Measurements from ENCODE around the gene TDRD10. TPM values are rescaled to one million over a fixed set of nuclear protein-coding genes. Genes with fewer than 3 reads are reported as not detected.

Gene TDRD10
- total RNA-seq, 1 donor from 2014 or later, result not detected

DNA sequence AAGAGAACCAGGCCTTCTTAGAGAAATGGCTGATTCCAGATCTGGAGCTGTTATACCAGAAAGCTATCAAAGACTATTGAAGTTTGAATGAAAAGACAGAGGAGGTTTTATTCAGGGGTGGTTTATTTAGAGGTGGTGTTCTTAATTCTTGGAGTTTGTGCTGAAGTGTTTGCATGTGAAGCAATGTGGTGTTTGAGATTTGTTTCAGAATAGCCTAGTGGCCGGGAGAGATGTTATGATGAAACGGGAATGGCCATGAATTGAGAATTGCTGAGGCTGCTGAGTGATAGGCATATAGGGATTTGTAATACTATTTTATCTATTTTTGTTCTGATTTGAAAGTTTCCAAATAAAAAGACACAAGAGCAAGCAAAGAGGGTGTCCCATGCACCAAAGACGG lies 10.7 kb downstream of the TDRD10 start:
- no peak for TF ChIP-seq CTCF (conservative IDR thresholded peaks at IDR 0.05; ENCODE audit: low read depth, low read length)
- no peak overlapping the region for H3K4me3 ChIP-seq (ENCODE audit: low read depth, low read length)
- no peak for DNase-seq (ENCODE audit: low read depth)

DNA sequence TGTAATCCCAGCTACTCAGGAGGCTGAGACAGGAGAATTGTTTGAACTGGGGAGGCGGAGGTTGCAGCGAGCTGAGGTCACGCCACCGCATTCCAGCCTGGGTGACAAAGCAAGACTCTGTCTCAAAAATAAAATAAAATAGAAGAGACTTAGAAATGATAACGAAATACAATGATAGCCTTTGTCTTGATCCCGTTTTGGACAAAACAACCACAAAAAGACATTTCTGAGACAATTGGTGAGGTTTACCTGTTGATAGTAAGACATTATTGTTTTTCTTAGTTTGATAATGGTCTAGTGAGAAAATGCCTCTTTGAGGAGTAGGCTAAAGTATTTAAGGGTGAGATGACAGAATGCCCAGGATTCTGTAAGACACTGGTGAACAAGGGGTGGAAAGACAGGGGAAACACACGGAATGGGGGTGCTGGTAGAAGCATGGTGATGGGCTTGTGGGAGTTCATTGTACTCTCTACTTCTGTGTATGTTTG lies 12.1 kb downstream of the TDRD10 start:
- TF ChIP-seq CTCF (conservative IDR thresholded peaks at IDR 0.05; ENCODE audit: low read depth, low read length), result no peak
- no peak overlapping the region for H3K4me3 ChIP-seq (ENCODE audit: low read depth, low read length)
- DNase-seq (ENCODE audit: low read depth), result no peak

DNA sequence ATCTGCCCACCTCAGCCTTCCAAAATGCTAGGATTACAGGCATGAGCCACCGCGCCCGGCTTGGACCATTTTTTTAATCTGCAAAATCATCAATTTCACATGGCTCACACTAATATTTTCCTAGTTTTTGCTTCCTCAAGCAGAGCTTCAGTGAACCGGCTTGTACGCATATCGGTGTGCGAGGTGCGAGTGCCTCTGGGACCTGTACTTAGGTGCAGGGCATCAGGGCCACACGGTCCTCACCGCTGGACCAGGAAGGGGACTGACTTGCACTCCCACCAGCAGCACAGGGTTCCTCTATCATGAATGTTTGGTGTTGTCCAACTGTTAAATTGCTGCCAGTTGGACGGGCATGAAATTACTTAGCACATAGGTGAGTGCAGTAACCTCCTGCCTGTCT lies 15.6 kb downstream of the TDRD10 start:
- no peak overlapping the region for H3K4me3 ChIP-seq (ENCODE audit: low read depth, low read length)
- no peak for TF ChIP-seq CTCF (conservative IDR thresholded peaks at IDR 0.05; ENCODE audit: low read depth, low read length)
- DNase-seq (ENCODE audit: low read depth), result no peak

DNA sequence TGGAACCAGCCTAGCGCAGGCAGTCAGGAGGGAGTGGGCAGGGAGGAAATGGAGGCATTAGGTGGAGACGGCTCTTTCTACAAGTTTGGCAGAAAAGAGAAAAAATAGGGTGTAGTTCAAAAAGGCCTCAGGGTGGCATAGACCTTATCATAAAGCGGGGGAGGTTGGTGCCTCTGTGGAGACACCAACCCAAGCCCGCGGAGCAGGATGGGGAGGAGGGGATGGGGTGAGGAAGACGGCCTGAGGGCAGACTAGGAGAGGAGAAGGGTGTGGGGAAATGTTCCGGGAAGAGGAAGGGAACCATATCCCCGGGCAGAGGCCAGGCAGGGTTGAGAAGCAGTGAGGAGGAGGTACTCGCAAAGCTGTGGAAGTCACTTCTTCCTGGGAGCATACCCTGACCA lies 17.6 kb downstream of the TDRD10 start:
- no peak for TF ChIP-seq CTCF (conservative IDR thresholded peaks at IDR 0.05; ENCODE audit: low read depth, low read length)
- no peak overlapping the region for H3K4me3 ChIP-seq (ENCODE audit: low read depth, low read length)
- DNase-seq (ENCODE audit: low read depth), result no peak

GRCh38 chr1:154520333-154520732 lies 18.3 kb downstream of the TDRD10 start:
- no peak overlapping the region for H3K4me3 ChIP-seq (ENCODE audit: low read depth, low read length)
- TF ChIP-seq CTCF (conservative IDR thresholded peaks at IDR 0.05; ENCODE audit: low read depth, low read length), result no peak
- no peak for DNase-seq (ENCODE audit: low read depth)

- H3K4me3 ChIP-seq (ENCODE audit: low read depth, low read length), result no peak overlapping the region
- TF ChIP-seq CTCF (conservative IDR thresholded peaks at IDR 0.05; ENCODE audit: low read depth, low read length), result no peak
- DNase-seq (ENCODE audit: low read depth), result no peak
These were observed 19.7 kb downstream of the TDRD10 start for GRCh38 chr1:154521695-154522094.

DNA sequence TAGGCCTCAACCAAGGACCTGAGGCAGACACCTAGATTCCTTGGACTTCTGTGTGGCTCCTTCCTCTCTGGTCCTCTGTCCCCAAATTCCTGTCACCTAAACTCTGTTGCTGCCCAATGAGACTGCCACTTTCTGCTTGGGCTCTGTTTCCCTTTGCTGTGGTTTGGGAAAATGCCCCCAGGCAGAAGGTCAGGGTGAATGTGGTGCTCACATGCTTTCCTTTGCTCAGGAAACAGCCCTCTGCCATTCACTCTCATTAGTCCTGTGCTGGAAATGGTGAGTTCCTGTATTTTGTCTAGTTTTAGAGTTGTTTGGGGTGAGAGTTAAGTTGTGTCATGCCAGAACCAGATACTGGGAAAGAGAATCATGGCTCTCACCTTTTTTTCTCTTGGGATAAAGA lies 22.9 kb downstream of the TDRD10 start:
- TF ChIP-seq CTCF (conservative IDR thresholded peaks at IDR 0.05; ENCODE audit: low read depth, low read length), result no peak
- no peak for DNase-seq (ENCODE audit: low read depth)
- H3K4me3 ChIP-seq (ENCODE audit: low read depth, low read length), result no peak overlapping the region

All from epithelial cell of proximal tubule (primary cell).